Central memory CD4-positive, alpha-beta T cell (primary cell): ENCODE measurements around the gene ZDHHC11B.
"Not testable (repeated sequence)": the region's sequence is repeated elsewhere in the genome, so short reads cannot be mapped to it uniquely, and the experiment has no call there.

Source experiments
- DNase-seq: peaks from one replicate; pipeline ENCODE4 v3.0.0; 2022
- total RNA-seq, 3 experiments: gene quantifications; one replicate each; lab custom pipeline; 2026; lab: John Stamatoyannopoulos, UW

Gene ZDHHC11B
- total RNA-seq, result 0.95 to 31.6 (median 2.7) reads per million in 3 experiments

GRCh38 chr5:784428-785177 lies at the start of gene ZDHHC11B:
TSS of gene ZDHHC11B (minus strand) at chr5:784729. CDS start at chr5:766919, 17,810 bp downstream.
- DNase-seq, result peak; percentile 85

GRCh38 chr5:834013-834412 lies 49.5 kb upstream of the ZDHHC11B start:
- DNase-seq, result not testable (repeated sequence)

GRCh38 chr5:828194-828593 lies 43.7 kb upstream of the ZDHHC11B start:
- DNase-seq, result not testable (repeated sequence)

- not testable (repeated sequence) for DNase-seq
These were observed 41.0 kb upstream of the ZDHHC11B start for GRCh38 chr5:825544-825943.

- DNase-seq, result no peak
These were observed 37.0 kb upstream of the ZDHHC11B start for GRCh38 chr5:821504-821903.

GRCh38 chr5:820245-820644 lies 35.7 kb upstream of the ZDHHC11B start:
- DNase-seq, result no peak

- DNase-seq, result no peak
These were observed 34.5 kb upstream of the ZDHHC11B start for GRCh38 chr5:819078-819477.

- no peak for DNase-seq
These were observed 31.6 kb upstream of the ZDHHC11B start for GRCh38 chr5:816176-816575.

GRCh38 chr5:815449-815848 lies 30.9 kb upstream of the ZDHHC11B start:
- no peak for DNase-seq

GRCh38 chr5:813575-813974 lies 29.0 kb upstream of the ZDHHC11B start:
- not testable (repeated sequence) for DNase-seq

- DNase-seq, result not testable (repeated sequence)
These were observed 26.9 kb upstream of the ZDHHC11B start for GRCh38 chr5:811384-811783.

- DNase-seq, result not testable (repeated sequence)
These were observed 23.4 kb upstream of the ZDHHC11B start for GRCh38 chr5:807719-808514.

GRCh38 chr5:801472-801871 lies 16.9 kb upstream of the ZDHHC11B start:
- no peak for DNase-seq

GRCh38 chr5:801055-801454 lies 16.5 kb upstream of the ZDHHC11B start:
- not testable (repeated sequence) for DNase-seq

- not testable (repeated sequence) for DNase-seq
These were observed 14.1 kb upstream of the ZDHHC11B start for GRCh38 chr5:798505-799138.

- not testable (repeated sequence) for DNase-seq
These were observed 13.5 kb upstream of the ZDHHC11B start for GRCh38 chr5:797986-798385.

- DNase-seq, result not testable (repeated sequence)
These were observed 11.3 kb upstream of the ZDHHC11B start for GRCh38 chr5:795873-796272.

GRCh38 chr5:794948-795347 lies 10.4 kb upstream of the ZDHHC11B start:
- not testable (repeated sequence) for DNase-seq

GRCh38 chr5:788703-789102 lies 4.2 kb upstream of the ZDHHC11B start:
- DNase-seq, result not testable (repeated sequence)

GRCh38 chr5:787857-788233 lies 3.3 kb upstream of the ZDHHC11B start:
- not testable (repeated sequence) for DNase-seq

- DNase-seq, result not testable (repeated sequence)
These were observed 2.8 kb upstream of the ZDHHC11B start for GRCh38 chr5:787224-787856.

- DNase-seq, result not testable (repeated sequence)
These were observed 714 bp upstream of the ZDHHC11B start for GRCh38 chr5:785181-785705.
